CD4-positive, CD25-positive, alpha-beta regulatory T cell (primary cell): ENCODE data around the gene NPRL2. TPM values are rescaled to one million over a fixed set of nuclear protein-coding genes. Genes with fewer than 3 reads are reported as not detected.
A peak's percentile ranks its signal among the peaks of the same experiment; 100 is the strongest.

Experiments used
- ATAC-seq, 2 donors: fragments of 150-1000 bp; cut with Tn5 transposase; one replicate each; pipeline ENCODE4 v1.10.0; 2021; ENCODE audit warnings: low read depth in 2 of 2, moderate number of reproducible peaks in 2 of 2, moderate library complexity in 1 of 2
- DNase-seq, 3 donors: peaks; one replicate each; pipeline versions ENCODE4 v3.0.0 to v3.0.0-alpha.2; 2012 to 2022; ENCODE audit warnings: mixed read lengths in 1 of 3
- H3K27ac ChIP-seq: one replicate; pipeline ENCODE4 v1.7.0; 2013; ENCODE audit warnings: mild to moderate bottlenecking, low read length; ENCODE audit not compliant: insufficient read depth, poor library complexity, severe bottlenecking
- H3K27me3 ChIP-seq: one replicate; pipeline ENCODE4 v1.7.0; 2013; ENCODE audit warnings: low read length; ENCODE audit not compliant: control insufficient read depth, insufficient read depth
- H3K36me3 ChIP-seq: one replicate; pipeline ENCODE4 v1.7.0; 2013; ENCODE audit warnings: mild to moderate bottlenecking, low read length, moderate library complexity; ENCODE audit not compliant: control insufficient read depth, insufficient read depth
- H3K4me1 ChIP-seq: 2 replicates; pipeline ENCODE4 v1.7.0; 2013; ENCODE audit warnings: mild to moderate bottlenecking, low read length; ENCODE audit not compliant: insufficient read depth, control insufficient read depth, poor library complexity, severe bottlenecking
- H3K4me3 ChIP-seq: one replicate; pipeline ENCODE4 v1.7.0; 2013; ENCODE audit warnings: low read depth, mild to moderate bottlenecking, low read length, moderate library complexity
- H3K9me3 ChIP-seq, 2 experiments: 1 replicate in 1 of 2; 2 replicates in 1 of 2; pipeline ENCODE4 v1.7.0; 2013; ENCODE audit warnings: low read length in 2 of 2, mild to moderate bottlenecking in 1 of 2, moderate library complexity in 1 of 2; ENCODE audit not compliant: control insufficient read depth in 2 of 2
- H3K27ac Mint-ChIP-seq, 3 donors: one replicate each; pipeline ENCODE4 v1.8.0; 2020 to 2022; ENCODE audit warnings: mild to moderate bottlenecking in 3 of 3, mixed read lengths in 3 of 3, moderate library complexity in 2 of 3
- H3K27me3 Mint-ChIP-seq: one replicate; pipeline ENCODE4 v1.8.0; 2022; ENCODE audit warnings: mild to moderate bottlenecking, mixed read lengths
- H3K36me3 Mint-ChIP-seq: one replicate; pipeline ENCODE4 v1.8.0; 2020; ENCODE audit warnings: mixed read lengths
- H3K4me1 Mint-ChIP-seq, 4 donors: one replicate each; pipeline ENCODE4 v1.8.0; 2020 to 2022; ENCODE audit warnings: mixed read lengths in 4 of 4, mild to moderate bottlenecking in 1 of 4
- H3K4me3 Mint-ChIP-seq, 4 donors: one replicate each; pipeline ENCODE4 v1.8.0; 2020 to 2022; ENCODE audit warnings: mild to moderate bottlenecking in 4 of 4, mixed read lengths in 4 of 4, moderate library complexity in 3 of 4
- H3K9me3 Mint-ChIP-seq, 7 donors: one replicate each; pipeline ENCODE4 v1.8.0; 2020 to 2022; ENCODE audit warnings: mixed read lengths in 7 of 7, mild to moderate bottlenecking in 3 of 7, moderate library complexity in 2 of 7
- polyA plus RNA-seq, 4 donors: library from polyadenylated mRNA; unstranded; fragments of 300-500 nt; fragmentation: Illumina TruSeq; gene quantifications; one replicate each; pipeline ENCODE4 v1.2.3, GENCODE V29; 2021
- total RNA-seq: library from RNA; stranded (reverse); gene quantifications from one replicate; pipeline ENCODE4 v1.2.3, GENCODE V29; 2022

NPRL2 gene
- total and polyA plus RNA-seq, 5 donors from 2014 or later: 30.1 to 51.8 (median 48.2) TPM

- H3K4me3 ChIP-seq: no peak overlapping the region
- no peaks in the 10 kb centered on the region for H3K27me3 ChIP-seq
- Mint-ChIP-seq H3K9me3 (no peaks in the 10 kb centered on the region), H3K27me3 (no peaks in the 10 kb centered on the region), H3K27ac (no peak overlapping the region), H3K36me3 (no peaks in the 10 kb centered on the region), H3K4me3 (no peak overlapping the region), H3K4me1 (peaks cover 0 to 2% (median 0%) of the 10 kb centered on the region in 4 donors)
- DNase-seq: no peak
- H3K4me1 ChIP-seq: no peaks in the 10 kb centered on the region
- no peaks in the 10 kb centered on the region for H3K36me3 ChIP-seq
- ATAC-seq: no peak
- H3K27ac ChIP-seq: no peak overlapping the region
- no peaks in the 10 kb centered on the region for H3K9me3 ChIP-seq
Observed at GRCh38 chr3:50388720-50389413, 38.3 kb upstream of the NPRL2 start.

DNA sequence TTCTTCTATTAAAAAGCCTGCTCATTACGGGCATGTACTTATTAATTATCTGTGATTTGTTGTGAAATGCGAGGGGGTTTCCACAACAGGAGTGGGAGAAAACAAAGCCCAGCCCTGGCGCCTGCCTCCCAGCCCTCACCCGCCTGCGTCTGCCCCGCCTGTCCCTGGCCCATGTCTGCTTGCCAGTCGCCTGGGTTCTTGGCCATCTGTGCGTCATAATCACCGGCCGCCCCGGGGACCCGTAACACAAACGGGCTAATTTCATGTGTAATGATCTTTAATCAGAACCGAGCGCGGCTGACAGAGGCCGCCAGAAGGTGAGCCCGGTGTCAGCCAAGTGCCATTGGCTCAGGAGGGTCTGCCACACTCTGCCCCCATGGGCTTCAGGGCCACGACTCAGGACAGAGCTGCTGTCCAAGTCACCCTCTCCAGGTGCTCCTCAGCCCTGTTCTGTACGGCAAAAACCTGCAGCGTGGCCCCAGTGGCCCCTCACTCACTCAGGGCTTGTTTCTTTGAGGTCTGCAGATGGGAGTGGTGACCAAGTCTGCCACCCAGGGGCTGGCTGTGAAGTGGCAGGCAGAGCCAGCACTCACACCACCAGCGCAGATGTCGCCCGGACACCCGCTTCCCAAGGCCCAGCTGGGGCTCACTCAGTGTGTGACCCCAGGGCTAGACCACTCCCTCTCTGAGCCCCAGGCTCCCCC lies 37.6 kb upstream of the NPRL2 start:
- ATAC-seq: no peak
- Histone ChIP-seq H3K9me3 (no peaks in the 10 kb centered on the region), H3K27me3 (no peaks in the 10 kb centered on the region), H3K4me3 (no peak overlapping the region), H3K36me3 (no peaks in the 10 kb centered on the region), H3K27ac (no peak overlapping the region), H3K4me1 (no peaks in the 10 kb centered on the region)
- Mint-ChIP-seq H3K36me3 (no peaks in the 10 kb centered on the region), H3K4me3 (no peak overlapping the region), H3K27me3 (no peaks in the 10 kb centered on the region), H3K4me1 (peaks cover 0 to 2% (median 0%) of the 10 kb centered on the region in 4 donors), H3K9me3 (no peaks in the 10 kb centered on the region), H3K27ac (no peak overlapping the region)
- no peak for DNase-seq

- Histone ChIP-seq H3K36me3 (no peaks in the 10 kb centered on the region), H3K27ac (no peak overlapping the region), H3K27me3 (no peaks in the 10 kb centered on the region), H3K4me3 (no peak overlapping the region), H3K9me3 (no peaks in the 10 kb centered on the region), H3K4me1 (no peaks in the 10 kb centered on the region)
- DNase-seq: no peak
- no peaks in the 10 kb centered on the region for H3K9me3 Mint-ChIP-seq
- peak overlapping the region in 1 of 4 donors; percentile 27 for H3K4me3 Mint-ChIP-seq
- no peak overlapping the region for H3K27ac Mint-ChIP-seq
- H3K36me3 Mint-ChIP-seq: no peaks in the 10 kb centered on the region
- no peaks in the 10 kb centered on the region for H3K4me1 Mint-ChIP-seq
- peaks cover 5% of the 10 kb centered on the region for H3K27me3 Mint-ChIP-seq
- ATAC-seq: no peak
Observed at GRCh38 chr3:50385754-50386153, 35.2 kb upstream of the NPRL2 start.

GRCh38 chr3:50383750-50384149 lies 33.2 kb upstream of the NPRL2 start:
- no peak overlapping the region for H3K4me3 ChIP-seq
- H3K4me1 Mint-ChIP-seq: no peaks in the 10 kb centered on the region
- peak overlapping the region in 1 of 3 donors; percentile 13 for H3K27ac Mint-ChIP-seq
- no peak overlapping the region for H3K4me3 Mint-ChIP-seq
- no peaks in the 10 kb centered on the region for H3K9me3 Mint-ChIP-seq
- DNase-seq (no peak), ATAC-seq (no peak)
- H3K9me3 ChIP-seq: no peaks in the 10 kb centered on the region
- no peaks in the 10 kb centered on the region for H3K4me1 ChIP-seq
- H3K36me3 Mint-ChIP-seq: no peaks in the 10 kb centered on the region
- peaks cover 5% of the 10 kb centered on the region for H3K27me3 Mint-ChIP-seq
- H3K27ac ChIP-seq: no peak overlapping the region
- H3K36me3 ChIP-seq: no peaks in the 10 kb centered on the region
- H3K27me3 ChIP-seq: no peaks in the 10 kb centered on the region

DNA sequence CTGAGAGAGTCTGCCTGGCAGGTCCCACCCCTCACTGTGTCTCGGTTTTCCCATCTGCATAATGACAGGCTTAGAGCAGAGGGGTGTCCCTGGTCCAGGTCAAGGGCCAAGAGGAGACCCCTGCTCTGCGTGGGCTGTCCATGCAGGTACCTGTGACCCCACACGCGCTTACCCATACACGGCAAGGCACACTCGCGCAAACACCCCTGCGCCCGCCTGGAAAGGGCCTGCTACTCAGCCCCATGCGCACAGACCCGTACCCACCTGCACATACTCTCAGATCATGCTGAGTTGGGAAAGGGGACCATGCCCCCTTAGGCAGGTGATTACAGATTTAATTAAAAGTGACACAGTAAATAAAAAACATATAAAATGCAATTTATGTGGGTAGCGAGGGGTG lies 32.1 kb upstream of the NPRL2 start:
- no peaks in the 10 kb centered on the region for H3K9me3 Mint-ChIP-seq
- H3K4me3 Mint-ChIP-seq: no peak overlapping the region
- no peaks in the 10 kb centered on the region for H3K36me3 Mint-ChIP-seq
- H3K27ac Mint-ChIP-seq: no peak overlapping the region
- no peaks in the 10 kb centered on the region for H3K4me1 ChIP-seq
- H3K4me1 Mint-ChIP-seq: no peaks in the 10 kb centered on the region
- H3K9me3 ChIP-seq: no peaks in the 10 kb centered on the region
- no peak overlapping the region for H3K4me3 ChIP-seq
- DNase-seq: no peak
- H3K27me3 ChIP-seq: no peaks in the 10 kb centered on the region
- H3K36me3 ChIP-seq: no peaks in the 10 kb centered on the region
- H3K27me3 Mint-ChIP-seq: peaks cover 5% of the 10 kb centered on the region
- no peak overlapping the region for H3K27ac ChIP-seq
- no peak for ATAC-seq

- Mint-ChIP-seq H3K4me1 (no peaks in the 10 kb centered on the region), H3K27me3 (peaks cover 5% of the 10 kb centered on the region), H3K9me3 (peaks cover 0 to 2% (median 0%) of the 10 kb centered on the region in 7 donors), H3K36me3 (no peaks in the 10 kb centered on the region), H3K27ac (no peak overlapping the region), H3K4me3 (no peak overlapping the region)
- Histone ChIP-seq H3K27me3 (no peaks in the 10 kb centered on the region), H3K4me1 (no peaks in the 10 kb centered on the region), H3K9me3 (no peaks in the 10 kb centered on the region), H3K27ac (no peak overlapping the region), H3K4me3 (no peak overlapping the region), H3K36me3 (no peaks in the 10 kb centered on the region)
- ATAC-seq (no peak), DNase-seq (no peak)
Observed at GRCh38 chr3:50381383-50381782, 30.8 kb upstream of the NPRL2 start.

DNA sequence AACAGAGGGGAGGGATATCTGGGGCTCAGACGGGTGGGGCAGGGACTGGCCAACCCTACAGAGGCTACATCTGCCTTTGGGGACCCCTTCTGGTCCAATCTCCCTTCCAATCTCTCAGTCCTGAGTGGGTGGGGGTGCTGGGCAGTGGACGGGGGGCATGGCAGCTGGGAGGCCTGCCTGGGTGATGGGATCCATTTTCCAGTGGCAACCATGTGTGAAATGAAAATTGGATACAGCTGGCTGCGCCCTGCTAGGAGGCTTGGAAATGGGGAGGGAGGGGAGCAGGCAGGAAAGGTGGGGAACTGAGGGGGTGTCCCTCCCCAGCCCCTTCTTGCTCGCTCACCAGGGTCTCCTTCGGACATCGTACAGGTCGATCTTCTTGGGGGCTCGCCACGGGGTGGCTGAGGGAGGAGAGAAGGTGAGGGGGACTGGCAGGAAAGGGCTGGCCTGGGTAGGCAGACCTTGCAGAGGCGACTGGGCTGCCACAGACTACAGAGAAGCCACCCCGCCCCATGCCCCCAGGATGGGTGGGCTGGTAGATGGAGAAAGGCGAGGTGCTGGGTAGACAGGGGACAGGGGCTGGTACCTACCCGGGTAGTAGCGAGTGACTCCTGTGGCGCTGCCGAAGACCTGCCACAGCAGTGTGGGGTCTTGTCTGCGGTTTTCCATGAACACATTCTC lies 30.0 kb upstream of the NPRL2 start:
- Histone ChIP-seq H3K9me3 (no peaks in the 10 kb centered on the region), H3K27me3 (no peaks in the 10 kb centered on the region), H3K36me3 (no peaks in the 10 kb centered on the region), H3K27ac (no peak overlapping the region), H3K4me1 (no peaks in the 10 kb centered on the region), H3K4me3 (no peak overlapping the region)
- H3K9me3 Mint-ChIP-seq: peaks cover 0 to 2% (median 0%) of the 10 kb centered on the region in 7 donors
- DNase-seq: no peak
- no peak for ATAC-seq
- H3K36me3 Mint-ChIP-seq: no peaks in the 10 kb centered on the region
- no peaks in the 10 kb centered on the region for H3K4me1 Mint-ChIP-seq
- no peak overlapping the region for H3K4me3 Mint-ChIP-seq
- peaks cover 5% of the 10 kb centered on the region for H3K27me3 Mint-ChIP-seq
- H3K27ac Mint-ChIP-seq: no peak overlapping the region
